CD4-positive, alpha-beta T cell treated with Interleukin-21 for 1 hour (primary cell): ENCODE data around the gene HLA-DRB5.
A peak's percentile ranks its signal among the peaks of the same experiment; 100 is the strongest.
"Not testable (repeated sequence)": the region's sequence is repeated elsewhere in the genome, so short reads cannot be mapped to it uniquely, and the experiment has no call there.

Experiments used
- DNase-seq: peaks from one replicate; pipeline ENCODE4 v3.0.0-alpha.2; 2020

HLA-DRB5 gene

DNA sequence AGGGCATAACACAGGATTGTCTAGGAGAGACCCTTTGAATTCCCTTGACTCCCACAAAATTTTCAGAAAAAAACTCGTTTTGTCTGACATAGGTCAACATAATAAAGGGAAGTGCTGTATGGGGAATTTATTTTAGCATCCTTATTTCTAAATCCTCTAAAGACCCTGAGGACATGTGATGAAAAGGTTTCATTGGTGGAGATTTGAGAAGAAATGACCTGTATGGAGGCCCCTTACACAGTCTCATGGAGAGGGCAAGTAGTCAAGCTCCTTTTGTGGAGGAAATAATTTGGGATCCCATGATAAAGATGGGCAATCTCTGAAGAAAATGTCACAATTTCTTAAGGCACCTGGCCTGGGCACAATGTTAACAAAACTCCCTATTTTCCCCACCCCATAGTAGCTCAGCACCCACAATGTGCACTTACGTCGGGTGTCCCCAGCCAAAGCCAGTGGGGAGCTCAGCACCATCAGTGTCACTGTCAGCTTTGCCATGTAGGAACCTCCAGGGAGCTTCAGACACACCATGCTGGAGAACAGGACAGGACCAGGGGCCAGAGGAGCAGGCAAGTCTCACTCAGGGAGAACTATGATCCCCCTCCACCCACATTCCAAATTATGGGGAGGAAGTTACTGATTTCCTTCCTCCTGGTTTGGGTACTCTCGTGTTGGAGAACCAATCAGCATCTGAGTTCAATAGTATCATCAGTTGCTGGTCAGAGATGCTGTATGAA, at the start of gene HLA-DRB5:
Gene HLA-DRB5 (minus strand): TSS at position 591 of the 734 bp plus-strand sequence. CDS start 63 bp downstream, at position 528.
- DNase-seq = peak; percentile 52

DNA sequence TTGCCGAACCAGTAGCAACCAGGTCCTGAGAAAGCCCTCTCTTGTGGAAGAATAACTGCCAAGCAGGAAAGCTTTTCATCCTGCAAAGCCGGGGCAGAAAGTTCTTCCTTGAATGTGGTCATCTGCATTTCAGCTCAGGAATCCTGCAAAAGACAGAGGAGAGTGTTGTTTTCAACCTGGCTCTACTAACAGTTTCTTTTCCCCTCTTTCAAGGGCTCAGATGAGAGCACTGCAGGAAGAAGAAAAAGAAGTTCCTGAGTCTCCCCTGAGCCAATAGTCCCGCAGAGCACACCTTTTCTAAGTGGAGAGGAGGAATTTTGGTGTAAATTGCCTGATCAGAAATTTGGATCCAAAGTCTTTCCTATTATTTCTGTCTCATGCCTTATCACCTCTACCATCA, 48.9 kb upstream of the HLA-DRB5 start:
- no peak for DNase-seq

DNA sequence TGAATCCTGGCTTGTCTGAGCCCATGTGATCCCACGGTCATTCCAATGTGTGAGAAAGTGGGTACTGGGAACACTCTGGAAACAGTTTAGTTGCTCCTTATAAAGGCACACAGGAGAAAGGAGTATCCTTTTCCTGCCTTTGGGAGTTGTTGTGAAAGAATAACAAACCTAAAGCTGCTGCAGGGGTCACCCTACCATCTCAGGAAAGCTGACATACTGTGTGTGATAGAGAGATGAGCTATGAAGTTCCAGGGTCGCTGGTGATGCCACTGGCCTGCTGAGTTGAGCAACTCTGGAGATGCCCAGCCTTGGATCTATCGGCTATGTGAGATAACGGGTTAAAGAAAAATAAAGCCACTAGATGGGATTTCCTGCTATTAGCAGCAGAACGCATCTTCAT, 47.4 kb upstream of the HLA-DRB5 start:
- DNase-seq = not testable (repeated sequence)

DNA sequence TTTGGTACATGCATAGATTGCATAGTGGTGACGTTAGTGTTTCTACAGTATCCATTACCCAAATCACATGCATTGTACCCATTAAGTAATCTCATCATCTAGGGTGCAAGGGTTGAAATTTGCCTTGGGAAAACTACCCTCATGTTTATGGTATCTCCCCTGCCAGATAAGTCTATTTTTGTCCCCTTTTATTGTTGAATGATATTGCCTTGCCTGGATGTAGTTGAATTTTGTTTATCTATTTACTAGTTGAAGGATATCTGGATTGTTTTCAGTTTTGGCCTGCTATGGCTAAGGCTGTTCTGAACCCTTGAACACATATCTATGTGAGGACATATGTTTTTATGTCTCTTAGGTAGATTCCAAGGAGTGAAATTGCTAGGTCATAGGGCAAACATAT, 46.2 kb upstream of the HLA-DRB5 start:
- no peak for DNase-seq

DNA sequence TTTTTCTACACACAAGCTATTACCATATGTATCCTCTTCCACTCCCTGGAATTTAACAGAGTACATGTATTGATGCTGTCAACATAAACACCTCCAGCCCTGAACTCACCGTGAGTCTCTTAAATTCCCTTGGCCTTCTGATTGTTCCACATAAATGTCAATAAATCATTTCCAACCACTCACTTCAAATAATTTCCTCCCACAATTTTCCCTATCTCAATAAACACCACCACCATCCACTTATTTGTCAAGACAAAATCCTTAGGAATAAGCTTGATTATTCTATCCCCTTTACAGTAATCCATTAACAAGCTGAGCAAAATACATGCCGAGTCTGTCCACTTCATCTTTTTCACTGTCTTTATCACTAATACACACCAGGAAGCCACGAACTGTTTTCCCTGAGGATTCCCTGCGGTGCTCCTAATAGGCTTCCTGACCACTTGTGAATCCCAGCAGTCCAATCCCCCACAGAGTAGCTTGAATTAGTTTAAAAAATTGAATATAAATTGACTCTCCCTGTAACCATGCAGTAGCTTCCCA, 40.3 kb upstream of the HLA-DRB5 start:
- no peak for DNase-seq

DNA sequence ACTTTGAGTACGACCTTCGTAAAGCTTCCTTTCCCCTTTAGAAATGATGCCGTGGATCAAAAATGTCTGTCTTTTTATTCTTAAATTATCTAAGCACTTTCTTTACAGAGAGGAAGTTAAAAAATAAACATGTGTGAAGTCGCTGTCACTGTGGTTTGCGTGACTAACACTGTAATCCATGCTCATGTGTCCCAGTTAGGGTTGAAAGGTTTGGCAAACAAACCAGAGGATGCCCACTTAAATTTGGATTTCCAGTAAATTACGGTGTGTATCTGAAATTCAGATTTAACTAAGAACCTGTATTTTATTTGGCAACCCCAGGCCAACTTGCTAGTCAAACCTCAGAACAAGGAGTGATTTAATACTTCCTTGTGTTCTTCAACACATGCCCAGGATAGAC, 38.5 kb upstream of the HLA-DRB5 start:
- no peak for DNase-seq

DNA sequence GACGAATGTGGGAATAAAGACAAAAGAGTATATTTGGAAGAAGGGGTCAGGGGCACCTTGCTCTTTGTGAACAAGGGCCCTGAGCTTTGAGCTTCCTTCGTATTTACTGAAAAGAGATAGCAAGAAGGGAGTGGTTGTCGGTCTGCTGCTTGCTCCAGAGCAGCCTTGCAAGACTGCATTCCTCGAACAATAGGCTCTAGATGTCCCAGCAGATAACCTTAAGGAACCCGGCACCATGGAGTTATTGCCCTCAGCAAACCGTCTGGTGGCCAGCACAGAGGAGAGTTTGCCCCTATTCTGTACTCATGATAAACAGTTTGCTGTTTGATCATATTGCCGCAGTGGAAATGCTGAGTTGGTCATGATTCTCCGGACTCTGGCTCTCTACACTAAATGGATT, 36.9 kb upstream of the HLA-DRB5 start:
- DNase-seq = no peak

DNA sequence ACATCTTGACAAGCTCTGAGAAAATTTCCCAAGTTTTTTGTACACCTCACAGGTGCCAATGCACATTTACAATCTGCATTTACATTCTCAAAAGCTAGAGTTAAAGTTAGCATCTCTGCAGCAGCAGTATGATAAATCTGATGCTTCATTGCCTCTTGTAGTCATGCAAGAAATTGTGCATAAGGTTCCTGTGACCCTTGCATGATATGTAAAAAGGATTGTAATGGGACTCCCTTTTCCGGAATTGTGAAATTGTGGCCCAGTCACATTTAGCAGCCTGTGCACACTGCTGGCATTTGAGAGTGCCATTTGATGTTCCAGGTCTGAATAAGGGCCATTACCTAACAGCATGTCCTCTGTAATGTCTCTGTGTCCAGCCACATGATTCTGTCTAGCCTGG, 35.4 kb upstream of the HLA-DRB5 start:
- no peak for DNase-seq

DNA sequence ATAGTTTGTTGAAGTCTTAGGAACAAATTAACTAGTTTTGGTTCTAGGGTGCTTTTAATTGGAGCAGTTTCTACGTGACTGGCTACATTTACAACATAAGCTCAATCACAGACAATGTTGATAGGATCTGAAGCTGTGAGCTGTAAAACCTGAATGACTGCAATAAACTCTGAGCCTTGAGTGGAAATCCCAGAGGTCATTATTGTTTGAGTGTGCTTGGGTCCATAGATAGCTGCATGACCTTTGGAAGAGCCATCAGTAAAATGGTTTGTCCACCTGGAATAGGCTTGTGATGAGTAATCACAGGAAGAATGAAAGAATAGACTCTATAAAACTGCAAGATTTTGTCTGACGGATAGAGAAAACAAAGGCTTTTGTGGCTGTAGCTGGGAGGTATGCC, 32.9 kb upstream of the HLA-DRB5 start:
- no peak for DNase-seq

DNA sequence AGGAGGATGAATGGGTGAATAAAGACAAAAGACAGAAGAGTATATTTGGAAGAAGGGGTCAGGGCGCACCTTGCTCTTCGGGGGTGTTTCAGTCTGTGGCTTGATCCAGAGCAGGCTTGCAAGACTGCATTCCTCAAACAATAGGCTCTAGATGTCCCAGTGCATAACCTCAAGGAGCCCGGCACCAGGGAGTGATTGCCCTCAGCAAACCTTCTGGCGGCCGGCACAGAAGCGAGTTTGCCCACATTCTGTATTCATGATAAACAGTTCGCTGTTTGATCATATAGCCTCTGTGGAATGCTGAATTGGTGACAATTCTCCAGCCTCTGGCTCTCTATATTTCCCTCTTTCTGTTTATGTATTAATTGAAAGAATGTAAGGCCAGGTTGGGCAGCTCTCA, 29.7 kb upstream of the HLA-DRB5 start:
- DNase-seq = no peak

DNA sequence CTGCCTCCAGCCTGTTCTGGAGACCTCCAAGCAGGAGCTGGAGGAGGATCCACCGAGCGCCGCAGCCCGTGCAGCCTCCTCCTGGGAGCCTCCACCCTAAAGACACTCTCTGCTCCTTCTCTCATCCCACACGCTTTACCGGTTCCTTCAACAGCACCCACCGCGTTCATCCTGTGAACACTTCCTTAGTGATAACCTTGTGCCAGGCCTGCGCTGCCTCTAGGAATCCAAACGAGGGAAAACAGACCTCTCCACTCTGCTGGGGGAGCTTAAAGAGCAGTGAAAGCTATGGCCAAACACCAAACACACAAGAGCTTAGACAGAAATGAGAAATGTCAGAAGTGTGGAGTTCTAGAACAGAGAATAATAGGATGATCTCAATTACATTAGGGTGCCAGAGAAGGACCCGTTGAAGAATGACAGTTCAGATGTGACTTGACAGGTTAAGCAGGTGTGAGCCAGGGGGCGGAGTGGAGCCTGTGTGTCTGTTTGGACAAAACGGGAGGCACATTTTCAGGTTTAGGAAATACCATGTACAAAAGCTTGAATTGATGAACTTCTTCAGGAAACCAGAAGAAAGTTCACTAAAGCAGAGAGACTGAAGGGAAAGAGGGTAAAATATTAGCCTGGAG, 28.5 kb upstream of the HLA-DRB5 start:
- no peak for DNase-seq

DNA sequence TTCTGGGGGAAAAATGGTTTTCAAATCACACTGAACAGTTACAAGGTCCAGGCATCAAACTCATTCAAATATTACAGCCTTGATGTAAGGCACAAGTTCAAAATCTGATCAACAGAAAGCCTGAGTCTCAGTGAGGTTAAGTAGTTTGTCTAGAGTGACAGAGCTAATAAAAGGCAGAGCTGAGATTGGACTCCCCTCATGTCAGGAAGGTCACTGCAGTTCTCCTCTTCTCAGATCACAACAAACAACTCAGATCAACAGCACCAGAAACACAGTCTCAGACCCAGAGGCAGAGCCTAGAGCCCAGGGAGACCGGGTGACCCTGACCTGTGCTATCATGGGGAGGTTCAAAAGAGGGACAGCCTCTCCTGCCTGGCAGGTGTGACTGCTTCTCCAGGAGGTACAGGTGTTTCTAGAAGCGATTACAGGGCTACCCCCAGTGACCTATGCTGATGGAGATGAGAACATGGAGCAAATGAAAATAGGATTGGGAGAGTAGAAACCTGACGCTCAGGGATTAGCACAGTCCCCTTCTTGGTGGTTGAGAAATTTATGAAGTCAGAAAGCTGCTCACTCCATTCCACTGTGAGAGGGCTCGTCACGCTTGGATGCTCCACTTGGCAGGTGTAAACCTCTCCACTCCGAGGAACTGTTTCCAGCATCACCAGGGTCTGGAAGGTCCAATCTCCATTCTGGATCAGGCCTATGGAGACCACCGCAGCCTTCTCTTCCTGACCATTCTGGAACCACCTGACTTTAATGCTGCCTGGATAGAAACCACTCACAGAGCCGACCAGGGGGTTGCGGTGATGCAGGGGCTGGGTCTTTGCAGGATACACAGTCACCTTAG, 24.3 kb upstream of the HLA-DRB5 start:
- no peak for DNase-seq

DNA sequence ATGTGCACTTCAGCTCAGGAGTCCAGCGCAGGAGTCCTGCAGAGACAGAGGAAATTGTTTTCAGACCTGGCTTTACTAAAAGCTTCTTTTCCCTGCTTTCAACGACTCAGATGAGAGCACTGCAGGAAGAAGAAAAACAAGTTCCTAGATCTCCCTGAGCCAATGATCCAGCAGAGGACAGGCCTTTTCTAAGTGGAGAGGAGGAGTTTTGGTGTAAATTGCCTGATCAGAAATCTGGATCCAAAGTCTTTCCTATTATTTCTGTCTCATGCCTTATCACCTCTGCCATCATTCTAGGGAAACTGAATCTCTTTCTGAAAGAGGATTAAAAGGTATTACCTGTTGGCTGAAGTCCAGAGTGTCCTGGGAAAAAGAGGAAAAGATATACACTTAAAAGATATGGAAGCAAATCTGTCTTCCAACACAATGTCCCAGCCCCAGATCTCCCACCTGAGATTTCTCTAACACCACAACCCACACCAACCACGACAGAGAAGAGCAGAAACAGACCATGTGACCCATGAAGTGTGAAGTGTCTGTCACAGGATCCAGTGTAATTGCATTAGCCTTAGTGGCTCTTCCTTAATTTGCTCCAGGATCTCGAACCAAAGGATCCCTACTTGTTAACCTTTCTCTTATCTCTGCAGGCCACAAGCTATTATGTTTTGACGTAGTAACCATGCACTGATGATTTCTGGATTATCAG, 23.1 kb upstream of the HLA-DRB5 start:
- no peak for DNase-seq

DNA sequence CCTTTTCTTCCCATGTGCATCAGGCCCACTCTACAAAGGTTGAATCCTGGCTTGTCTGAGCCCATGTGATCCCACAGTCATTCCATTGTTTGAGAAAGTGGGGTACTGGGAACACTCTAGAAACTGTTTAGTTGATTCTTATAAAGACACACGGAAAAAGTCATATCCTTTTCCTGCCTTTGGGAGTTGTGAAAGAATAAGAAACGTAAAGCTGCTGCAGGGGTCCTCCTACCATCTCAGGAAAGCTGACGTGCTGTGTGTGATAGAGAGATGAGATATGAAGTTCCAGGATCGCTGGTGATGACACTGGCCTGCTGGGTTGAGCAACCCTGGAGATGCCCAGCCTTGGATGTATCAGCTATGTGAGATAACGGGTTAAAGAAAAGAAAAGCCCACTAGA, 21.3 kb upstream of the HLA-DRB5 start:
- no peak for DNase-seq

DNA sequence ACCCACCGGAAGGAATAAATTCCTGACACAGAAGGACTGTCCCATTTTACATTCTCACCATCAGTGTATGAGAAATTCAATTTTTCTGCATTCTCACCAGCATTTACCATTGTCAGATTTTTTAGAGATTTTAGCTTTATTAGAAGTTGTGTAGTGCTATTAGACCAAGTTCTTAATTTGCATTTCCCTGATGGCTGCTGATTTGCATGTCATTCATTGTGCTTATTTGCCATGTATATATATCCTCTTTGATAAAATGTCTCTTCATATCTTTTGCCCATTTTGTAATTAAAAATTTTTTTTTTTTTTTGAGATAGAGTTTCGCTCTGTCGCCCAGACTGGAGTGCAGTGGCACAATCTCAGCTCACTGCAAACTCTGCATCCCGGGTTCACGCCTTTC, 9.8 kb upstream of the HLA-DRB5 start:
- DNase-seq = no peak

DNA sequence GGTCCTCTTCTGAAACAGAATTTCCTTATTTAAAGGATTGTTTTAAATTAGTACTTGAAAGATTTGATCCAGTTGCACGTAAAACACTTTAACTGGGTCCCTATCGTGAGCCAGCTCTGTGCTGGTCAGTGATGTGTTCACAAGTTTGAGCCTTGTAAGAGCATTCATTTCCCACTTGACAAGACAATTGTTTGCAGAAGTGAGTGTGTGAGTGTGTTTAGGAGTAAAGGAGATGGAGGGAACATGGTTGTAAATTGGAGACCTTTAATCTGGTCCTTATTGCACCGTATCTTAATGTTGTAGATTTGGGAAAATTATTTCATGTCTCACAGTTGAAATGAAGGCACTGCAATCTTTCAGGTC, 325 bp upstream of the HLA-DRB5 start:
- not testable (repeated sequence) for DNase-seq

DNA sequence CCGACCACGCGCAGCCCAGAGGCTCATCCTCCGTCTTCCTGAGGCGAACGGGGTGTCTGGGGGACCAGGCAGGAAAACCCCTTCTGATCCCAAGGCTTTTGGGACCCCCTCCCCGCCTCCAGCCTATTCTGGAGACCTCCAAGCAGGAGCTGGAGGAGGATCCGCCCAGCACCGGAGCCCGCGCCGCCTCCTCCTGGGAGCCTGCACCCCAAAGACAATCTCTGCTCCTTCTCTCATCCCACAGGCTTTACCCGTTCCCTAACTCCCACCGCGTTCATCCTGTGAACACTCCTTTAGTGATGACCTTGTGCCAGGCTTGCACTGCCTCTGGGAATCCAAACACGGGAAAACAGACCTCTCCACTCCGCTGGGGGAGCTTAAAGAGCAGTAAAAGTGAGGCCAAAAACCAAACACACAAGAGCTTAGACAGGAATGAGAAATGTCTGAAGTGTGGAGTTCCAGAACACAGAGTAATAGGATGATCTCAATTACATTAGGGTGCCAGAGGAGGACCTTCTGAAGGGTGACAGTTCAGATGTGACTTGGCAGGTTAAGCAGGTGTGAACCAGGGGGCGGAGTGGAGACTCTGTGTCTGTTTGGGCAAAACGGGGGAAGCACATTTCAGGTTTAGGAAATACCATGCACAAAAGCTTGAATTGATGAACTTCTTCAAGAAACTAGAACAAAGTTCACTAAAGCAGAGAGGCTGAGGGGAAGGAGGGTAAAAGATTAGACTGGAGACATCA, 7.6 kb downstream of the HLA-DRB5 start:
- DNase-seq = no peak

DNA sequence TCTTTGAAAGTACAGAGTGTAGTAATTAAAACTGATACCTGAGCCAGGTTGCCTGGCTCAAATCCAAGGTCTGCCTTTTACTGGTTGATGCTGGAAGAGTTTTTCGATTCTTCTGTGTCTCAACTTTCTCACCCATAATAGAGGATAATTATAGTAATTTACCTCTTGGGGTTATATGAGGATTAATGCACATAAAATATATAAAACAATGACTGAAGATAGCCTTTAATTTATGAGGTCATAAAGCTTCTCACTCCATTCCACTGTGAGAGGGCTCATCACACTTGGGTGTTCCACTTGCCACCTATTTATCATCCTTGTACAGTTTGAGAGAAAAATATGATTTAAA, 10.2 kb downstream of the HLA-DRB5 start:
- DNase-seq = no peak

DNA sequence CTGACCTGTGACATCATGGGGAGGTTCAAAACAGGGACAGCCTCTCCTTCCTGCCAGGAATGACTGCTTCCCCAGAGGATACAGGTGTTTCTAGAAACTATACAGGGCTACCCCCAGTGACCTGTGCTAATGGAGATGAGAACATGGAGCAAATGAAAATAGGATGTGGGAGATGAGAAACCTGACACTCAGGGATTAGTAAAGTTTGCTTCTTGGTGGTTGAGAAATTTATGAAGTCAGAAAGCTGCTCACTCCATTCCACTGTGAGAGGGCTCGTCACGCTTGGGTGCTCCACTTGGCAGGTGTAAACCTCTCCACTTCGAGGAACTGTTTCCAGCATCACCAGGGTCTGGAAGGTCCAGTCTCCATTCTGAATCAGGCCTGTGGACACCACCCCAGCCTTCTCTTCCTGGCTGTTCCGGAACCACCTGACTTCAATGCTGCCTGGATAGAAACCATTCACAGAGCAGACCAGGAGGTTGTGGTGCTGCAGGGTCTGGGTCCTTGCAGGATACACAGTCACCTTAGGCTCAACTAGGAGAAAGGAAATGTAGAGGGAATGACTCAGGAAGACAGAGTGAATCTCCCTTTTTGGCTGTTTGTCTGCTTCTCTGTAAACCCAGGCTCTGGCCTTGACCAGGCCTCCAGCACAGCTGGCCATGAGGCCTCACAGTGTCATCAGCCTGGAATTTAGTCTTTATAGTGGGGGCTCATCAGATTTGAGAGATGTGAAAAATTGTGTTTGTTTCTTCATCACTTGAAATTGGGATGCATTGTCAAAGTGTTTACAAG, 10.8 kb downstream of the HLA-DRB5 start:
- no peak for DNase-seq

DNA sequence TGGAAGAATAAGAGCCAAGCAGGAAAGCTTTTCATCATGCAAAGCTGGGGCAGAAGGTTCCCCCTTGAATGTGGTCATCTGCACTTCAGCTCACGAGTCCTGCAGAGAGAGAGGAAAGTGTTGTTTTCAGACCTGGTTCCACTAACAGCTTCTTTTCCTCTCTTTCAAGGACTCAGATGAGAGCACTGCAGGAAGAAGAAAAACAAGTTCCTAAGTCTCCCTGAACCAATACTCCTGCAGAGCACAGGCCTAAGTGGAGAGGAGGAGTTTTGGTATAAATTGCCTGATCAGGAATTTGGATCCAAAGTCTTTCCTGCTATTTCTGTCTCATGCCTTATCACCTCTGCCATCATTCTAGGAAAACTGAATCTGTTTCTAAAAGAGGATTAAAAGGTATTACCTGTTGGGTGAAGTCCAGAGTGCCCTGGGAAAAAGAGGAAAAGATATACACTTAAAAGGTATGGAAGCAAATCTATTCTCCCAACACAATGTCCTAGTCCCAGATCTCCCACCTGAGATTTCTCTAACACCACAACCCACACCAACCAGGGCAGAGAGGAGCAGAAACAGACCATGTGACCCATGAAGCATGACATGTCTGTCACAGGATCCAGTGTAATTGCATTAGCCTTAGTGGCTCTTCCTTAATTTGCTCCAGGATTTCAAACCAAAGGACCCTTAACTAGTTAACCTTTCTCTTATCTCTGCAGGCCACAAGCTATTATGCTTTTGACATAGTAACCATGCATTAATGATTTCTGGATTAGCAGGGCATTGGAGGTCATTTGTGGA, 12.2 kb downstream of the HLA-DRB5 start:
- no peak for DNase-seq

DNA sequence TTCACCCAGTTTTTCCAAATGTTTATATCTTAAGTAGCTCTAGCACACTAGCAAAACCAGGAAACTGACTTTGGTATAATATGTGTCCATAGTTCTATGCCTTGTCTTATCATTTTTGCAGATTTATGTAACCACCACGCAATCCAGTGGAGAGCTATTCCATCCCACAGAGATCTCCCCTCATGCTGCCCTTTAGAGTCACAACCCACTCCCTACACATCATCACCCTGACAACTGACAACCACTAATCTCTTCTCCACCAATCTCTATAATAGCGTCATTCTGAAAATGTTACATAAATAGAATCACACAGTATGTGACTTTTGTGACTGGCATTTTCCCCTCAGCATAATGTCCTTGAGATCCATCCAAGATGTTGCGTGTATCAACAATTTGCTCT, 29.1 kb downstream of the HLA-DRB5 start:
- DNase-seq = no peak
